ENCODE measurements around the gene OGFOD3.
"Not testable (repeated sequence)": the region's sequence is repeated elsewhere in the genome, so short reads cannot be mapped to it uniquely, and the experiment has no call there.

OGFOD3 gene

GRCh38 chr17:82433560-82434215 is 15.3 kb upstream of the OGFOD3 start:
- DNase-seq (ENCODE audit: low read depth in 2 of 2), result no peak

- no peak for DNase-seq (ENCODE audit: low read depth in 2 of 2)
These were observed 13.6 kb upstream of the OGFOD3 start for GRCh38 chr17:82432017-82432416.

- no peak for DNase-seq (ENCODE audit: low read depth in 2 of 2)
These were observed 11.4 kb upstream of the OGFOD3 start for GRCh38 chr17:82429824-82430223.

- no peak for DNase-seq (ENCODE audit: low read depth in 2 of 2)
These were observed 10.2 kb upstream of the OGFOD3 start for GRCh38 chr17:82428546-82428945.

GRCh38 chr17:82424863-82425159 is 6.4 kb upstream of the OGFOD3 start:
- no peak for DNase-seq (ENCODE audit: low read depth in 2 of 2)

GRCh38 chr17:82424001-82424862 is 5.8 kb upstream of the OGFOD3 start:
- DNase-seq (ENCODE audit: low read depth in 2 of 2), result peak in 1 of 2 donors; percentile 38

GRCh38 chr17:82419540-82419939 is 1.2 kb upstream of the OGFOD3 start:
- DNase-seq (ENCODE audit: low read depth in 2 of 2), result no peak

GRCh38 chr17:82416771-82417170 is 1.6 kb downstream of the OGFOD3 start:
- no peak for DNase-seq (ENCODE audit: low read depth in 2 of 2)

- no peak for DNase-seq (ENCODE audit: low read depth in 2 of 2)
These were observed 2.1 kb downstream of the OGFOD3 start for GRCh38 chr17:82416264-82416663.

GRCh38 chr17:82415786-82416185 is 2.6 kb downstream of the OGFOD3 start:
- no peak for DNase-seq (ENCODE audit: low read depth in 2 of 2)

GRCh38 chr17:82415336-82415735 is 3.0 kb downstream of the OGFOD3 start:
- no peak for DNase-seq (ENCODE audit: low read depth in 2 of 2)

GRCh38 chr17:82414548-82415281 is 3.7 kb downstream of the OGFOD3 start:
- DNase-seq (ENCODE audit: low read depth in 2 of 2), result peak; percentile 38 to 54

- DNase-seq (ENCODE audit: low read depth in 2 of 2), result no peak
These were observed 5.6 kb downstream of the OGFOD3 start for GRCh38 chr17:82412535-82413520.

- not testable (repeated sequence) for DNase-seq (ENCODE audit: low read depth in 2 of 2)
These were observed 6.3 kb downstream of the OGFOD3 start for GRCh38 chr17:82412081-82412480.

GRCh38 chr17:82411396-82412053 is 6.9 kb downstream of the OGFOD3 start:
- no peak for DNase-seq (ENCODE audit: low read depth in 2 of 2)

- DNase-seq (ENCODE audit: low read depth in 2 of 2), result no peak
These were observed 8.2 kb downstream of the OGFOD3 start for GRCh38 chr17:82410014-82410716.

GRCh38 chr17:82408938-82409318 is 9.5 kb downstream of the OGFOD3 start:
- no peak for DNase-seq (ENCODE audit: low read depth in 2 of 2)

GRCh38 chr17:82408288-82408937 is 10.0 kb downstream of the OGFOD3 start:
- no peak for DNase-seq (ENCODE audit: low read depth in 2 of 2)

GRCh38 chr17:82407255-82407654 is 11.1 kb downstream of the OGFOD3 start:
- no peak for DNase-seq (ENCODE audit: low read depth in 2 of 2)

All from stimulated activated CD8-positive, alpha-beta memory T cell treated with anti-CD3 and anti-CD28 coated beads, Interleukin-2, amount 100 ng/mL, for 1 hour (primary cell).